ENCODE data around the gene ASTN2. TPM values are rescaled to one million over a fixed set of nuclear protein-coding genes. Genes with fewer than 3 reads are reported as not detected.
A peak's percentile ranks its signal among the peaks of the same experiment; 100 is the strongest.

ASTN2 gene
- total and polyA plus RNA-seq, 10 of the 15 experiments (the other 5 are each of a cell fraction or from before 2014, with no cell fraction given): 1.4 to 15.7 (median 7.0) TPM

- no peak overlapping the region for H3K27ac ChIP-seq (ENCODE audit: control insufficient read depth, insufficient read depth)
- no peaks in the 10 kb centered on the region for H3K9me3 ChIP-seq (replicated peaks; ENCODE audit: control insufficient read depth, insufficient read depth, low read length)
- WGBS (ENCODE audit: insufficient coverage, insufficient replicate concordance, low lambda C conversion rate, missing lambda C conversion rate): 1% methylated on average over 4 of the region's 4 CpGs
- ChIA-PET CTCF (interaction anchor here (1.1 to 2.3 kb wide), 4 partner anchors 336 to 674 kb away, joined by 3 to 13 read pairs (median 6); no protein-coding TSS in a partner anchor), RAD21 (ENCODE audit: unreplicated experiment) (no interaction called here), SMC1A (ENCODE audit: uncharacterized antibody, unreplicated experiment) (interaction anchor here (1.3 kb wide), 1 partner anchor 674 kb away, joined by 5 read pairs; no protein-coding TSS in a partner anchor), POLR2A (no interaction called here)
- H3K27me3 ChIP-seq (replicated peaks in 1 of 2; ENCODE audit: control insufficient read depth in 2 of 2, insufficient read depth in 2 of 2, low read length in 1 of 2): peaks cover 8 to 19% of the 10 kb centered on the region in 2 experiments; a peak in 3 of 4 replicates
- in situ Hi-C loops (cut with MboI): loop anchor here (25.0 kb wide), 1 partner anchor 674 kb away; no protein-coding TSS in a partner anchor
- no peak for DNase-seq (ENCODE audit: low read depth, low spot score)
- peak; percentile 93 for ATAC-seq
- intact Hi-C loops (cut with micrococcal nuclease; ENCODE audit: unreplicated experiment): loop anchor here (1.0 to 5.0 kb wide), 3 partner anchors 337 to 674 kb away; no protein-coding TSS in a partner anchor
- H3K36me3 ChIP-seq (ENCODE audit: control insufficient read depth in 2 of 2, insufficient read depth in 2 of 2, low read length in 1 of 2): no peaks in the 10 kb centered on the region
- FAIRE-seq: no peak
- H3K4me2 ChIP-seq (ENCODE audit: control insufficient read depth, insufficient read depth): no peak overlapping the region
- H3K9ac ChIP-seq (ENCODE audit: control insufficient read depth, insufficient read depth, low read length): no peak overlapping the region
- no peak overlapping the region for H3K4me3 ChIP-seq
- H3K79me2 ChIP-seq (ENCODE audit: control insufficient read depth, insufficient read depth, low read length): no peaks in the 10 kb centered on the region
- H2AFZ ChIP-seq (ENCODE audit: control insufficient read depth, low read depth, low read length): no peak overlapping the region
- TF ChIP-seq MAX (IDR thresholded peaks at IDR 0.05; ENCODE audit: low read depth, low read length) (no peak), ZNF622 (IDR thresholded peaks at IDR 0.05) (no peak), PAX8 (IDR thresholded peaks at IDR 0.05) (no peak), TCF3 (IDR thresholded peaks at IDR 0.05; ENCODE audit: borderline replicate concordance, insufficient read depth, low read depth, low read length) (no peak), CTCF (IDR thresholded peaks at IDR 0.05 in 2 of 3, conservative IDR thresholded peaks at IDR 0.05 in 1 of 3; ENCODE audit: control insufficient read depth in 2 of 3, extremely low read depth in 1 of 3, insufficient read depth in 1 of 3, low read depth in 3 of 3, low read length in 3 of 3) (peak; percentile 53 to 66 (median 54)), E4F1 (IDR thresholded peaks at IDR 0.05; ENCODE audit: borderline replicate concordance, partially characterized antibody) (no peak), SMC3 (IDR thresholded peaks at IDR 0.05; ENCODE audit: borderline replicate concordance, low read length) (peak; percentile 39; the same call in 1 of the 2 replicates), RAD21 (IDR thresholded peaks at IDR 0.05; ENCODE audit: insufficient read depth, low read depth, low read length) (peak; percentile 57), USF2 (IDR thresholded peaks at IDR 0.05; ENCODE audit: borderline replicate concordance, low read depth, low read length) (no peak), IKZF1 (conservative IDR thresholded peaks at IDR 0.05) (no peak), FOS (IDR thresholded peaks at IDR 0.05; ENCODE audit: borderline replicate concordance, extremely low read depth, insufficient read length) (no peak)
- BruUV-seq (replicated peaks): no TSS peak
- no peaks in the 10 kb centered on the region for H3K4me1 ChIP-seq (ENCODE audit: control insufficient read depth, insufficient read depth, low read length)
- no peaks in the 10 kb centered on the region for H4K20me1 ChIP-seq (ENCODE audit: control insufficient read depth, insufficient read depth)
Measured at GRCh38 chr9:117411547-117411946, 3.3 kb downstream of the ASTN2 start.
